Endodermal cell (in vitro differentiated cells): ENCODE data around the gene GSTP1. TPM values are rescaled to one million over a fixed set of nuclear protein-coding genes. Genes with fewer than 3 reads are reported as not detected.

Experiments used
- DNase-seq: peaks from one replicate; pipeline ENCODE4 v3.0.0-alpha.2; 2017
- H3K27ac ChIP-seq: 2 replicates; pipeline ENCODE4 v1.5.1; 2013; ENCODE audit warnings: mild to moderate bottlenecking, low read depth, low read length, moderate library complexity
- H3K27me3 ChIP-seq: 2 replicates; pipeline ENCODE4 v1.6.1; 2013; ENCODE audit warnings: mild to moderate bottlenecking, low read length, moderate library complexity; ENCODE audit not compliant: insufficient read depth, control insufficient read depth, poor library complexity, severe bottlenecking
- H3K36me3 ChIP-seq: 2 replicates; pipeline ENCODE4 v1.7.0; 2013; ENCODE audit warnings: mild to moderate bottlenecking, low read length, moderate library complexity; ENCODE audit not compliant: control insufficient read depth, insufficient read depth
- H3K4me1 ChIP-seq: one replicate; pipeline ENCODE4 v1.7.0; 2013; ENCODE audit warnings: low read length; ENCODE audit not compliant: control insufficient read depth, insufficient read depth
- H3K4me3 ChIP-seq: 2 replicates; pipeline ENCODE4 v1.5.1; 2013; ENCODE audit warnings: mild to moderate bottlenecking, low read length, moderate library complexity
- H3K9ac ChIP-seq: 2 replicates; pipeline ENCODE4 v1.6.1; 2013; ENCODE audit warnings: mild to moderate bottlenecking, low read length, moderate library complexity; ENCODE audit not compliant: poor library complexity, severe bottlenecking; ENCODE audit errors: extremely low read depth
- H3K9me3 ChIP-seq: 2 replicates; pipeline ENCODE4 v1.6.1; 2013; ENCODE audit warnings: mild to moderate bottlenecking, low read length, moderate library complexity; ENCODE audit not compliant: control insufficient read depth
- H3K27ac Mint-ChIP-seq: 2 replicates; pipeline ENCODE4 v1.8.0; 2020; ENCODE audit warnings: mixed read lengths
- H3K27me3 Mint-ChIP-seq: 2 replicates; pipeline ENCODE4 v1.8.0; 2021; ENCODE audit warnings: mild to moderate bottlenecking, mixed read lengths; ENCODE audit not compliant: insufficient read depth
- H3K36me3 Mint-ChIP-seq: 2 replicates; pipeline ENCODE4 v1.8.0; 2020; ENCODE audit warnings: low read depth, mixed read lengths
- H3K4me1 Mint-ChIP-seq: 2 replicates; pipeline ENCODE4 v1.8.0; 2020; ENCODE audit warnings: mixed read lengths
- H3K4me3 Mint-ChIP-seq: 2 replicates; pipeline ENCODE4 v1.8.0; 2020; ENCODE audit warnings: mild to moderate bottlenecking, moderate library complexity, mixed read lengths
- H3K9me3 Mint-ChIP-seq: 2 replicates; pipeline ENCODE4 v1.8.0; 2020; ENCODE audit warnings: mild to moderate bottlenecking, mixed read lengths
- CTCF ChIP-seq: fragments of 200-600 bp; sonication (generic); conservative IDR thresholded peaks from 2 replicates; pipeline ENCODE4 v1.5.0; 2021; ENCODE audit warnings: antibody characterized with exemption, mild to moderate bottlenecking
- WGBS, 2 experiments: methylation state at CpG; one replicate each; pipeline versions ENCODE4 v1.1.5 to v1.1.7; 2013; ENCODE audit warnings: missing lambda C conversion rate in 2 of 2, mixed read lengths in 1 of 2; ENCODE audit not compliant: insufficient coverage in 1 of 2, insufficient read length in 1 of 2; 5-methylcytosine and 5-hydroxymethylcytosine counted together
- total RNA-seq, 2 donors: library from RNA; stranded (reverse); fragmentation: NEBNext Ultra II Directional in 1 of 2; extraction: Animal tissue kit (Norgen Biotek cat#: 25700) in 1 of 2; gene quantifications; 2 replicates in 1 of 2; 3 replicates in 1 of 2; pipeline ENCODE4 v1.2.1, GENCODE V29; 2021

Gene GSTP1
- total RNA-seq, 2 donors from 2014 or later = 1,359 to 1,473 TPM

DNA sequence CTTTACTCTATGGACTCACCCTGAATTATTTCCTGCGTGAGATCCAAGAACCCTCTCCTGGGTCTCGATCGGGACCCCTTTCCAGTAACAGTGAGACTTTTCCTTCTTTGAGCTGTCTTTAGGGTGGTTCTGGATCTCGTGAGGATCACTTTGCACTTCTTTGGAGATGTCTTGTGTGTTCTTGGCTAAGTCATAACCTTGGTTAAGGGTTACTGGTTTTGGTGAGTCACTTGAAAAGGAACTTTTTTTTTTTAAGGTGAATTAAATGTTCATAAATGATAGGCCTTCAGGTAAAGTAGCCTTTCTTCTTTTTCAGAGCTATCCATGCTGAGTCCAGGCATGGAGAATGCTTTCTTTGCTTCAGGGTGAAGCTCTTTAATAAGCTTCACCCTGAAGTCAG is 19.4 kb upstream of the GSTP1 start:
- Histone ChIP-seq H3K27me3 (no peaks in the 10 kb centered on the region), H3K4me1 (no peaks in the 10 kb centered on the region), H3K9ac (no peak overlapping the region), H3K27ac (no peak overlapping the region), H3K9me3 (no peaks in the 10 kb centered on the region), H3K36me3 (no peaks in the 10 kb centered on the region), H3K4me3 (no peak overlapping the region)
- peak; percentile 16 for DNase-seq
- H3K9me3 Mint-ChIP-seq = no peaks in the 10 kb centered on the region
- no peaks in the 10 kb centered on the region for H3K36me3 Mint-ChIP-seq
- no peak for TF ChIP-seq CTCF
- H3K4me3 Mint-ChIP-seq = no peak overlapping the region
- H3K27ac Mint-ChIP-seq = no peak overlapping the region
- WGBS, 2 experiments = 93 to 100% methylated on average over 3 to 4 of the region's 4 CpGs
- peaks cover 1% of the 10 kb centered on the region for H3K27me3 Mint-ChIP-seq
- H3K4me1 Mint-ChIP-seq = peaks cover 8% of the 10 kb centered on the region

DNA sequence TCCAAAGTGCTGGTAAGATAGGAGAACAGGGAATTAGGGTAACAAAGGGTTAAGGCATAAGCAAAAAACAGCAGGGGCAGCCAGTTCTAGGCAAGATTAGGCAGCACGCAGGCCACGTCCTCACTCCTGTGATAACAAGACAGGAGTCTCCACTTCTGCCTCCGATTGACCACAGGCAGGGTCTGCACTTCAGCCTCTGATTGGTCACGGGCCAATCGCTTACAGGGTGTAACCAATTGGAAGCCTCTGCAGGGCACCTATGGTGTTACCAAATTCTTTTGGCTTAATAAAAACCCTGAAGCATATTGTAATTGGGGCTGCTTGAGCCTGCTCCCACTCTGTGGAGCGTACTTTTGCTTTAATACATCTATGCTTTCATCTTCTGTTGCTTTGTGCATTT is 12.2 kb upstream of the GSTP1 start:
- no peak overlapping the region for H3K4me3 Mint-ChIP-seq
- Histone ChIP-seq H3K36me3 (no peaks in the 10 kb centered on the region), H3K4me1 (no peaks in the 10 kb centered on the region), H3K4me3 (no peak overlapping the region), H3K9me3 (no peaks in the 10 kb centered on the region), H3K27ac (no peak overlapping the region), H3K27me3 (no peaks in the 10 kb centered on the region), H3K9ac (no peak overlapping the region)
- H3K4me1 Mint-ChIP-seq = no peaks in the 10 kb centered on the region
- no peak overlapping the region for H3K27ac Mint-ChIP-seq
- 65 to 79% methylated on average over 6 of the region's 6 CpGs for WGBS, 2 experiments
- peaks cover 8% of the 10 kb centered on the region for H3K27me3 Mint-ChIP-seq
- H3K9me3 Mint-ChIP-seq = peaks cover 4% of the 10 kb centered on the region
- no peaks in the 10 kb centered on the region for H3K36me3 Mint-ChIP-seq
- TF ChIP-seq CTCF = no peak
- DNase-seq = peak; percentile 57

DNA sequence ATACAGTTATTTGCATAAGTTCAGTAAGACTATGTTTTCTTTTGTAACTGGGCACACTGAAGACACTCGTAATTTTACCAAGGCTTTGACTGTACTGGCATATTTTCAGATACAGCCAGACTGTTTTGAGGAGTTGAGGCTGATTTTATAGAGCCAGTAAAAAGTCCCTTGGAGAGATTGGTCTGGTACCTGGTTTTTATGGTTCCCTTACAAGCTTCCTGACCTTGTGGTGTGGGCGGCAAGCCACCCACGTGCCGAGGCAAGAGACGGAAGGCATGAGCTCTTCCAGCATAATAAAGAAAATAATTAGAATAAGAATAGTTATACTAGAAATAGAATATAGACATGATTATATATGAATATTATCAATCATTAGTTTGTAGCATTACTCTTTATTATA is 11.3 kb upstream of the GSTP1 start:
- Histone ChIP-seq H3K4me3 (no peak overlapping the region), H3K27ac (no peak overlapping the region), H3K9me3 (no peaks in the 10 kb centered on the region), H3K4me1 (no peaks in the 10 kb centered on the region), H3K36me3 (no peaks in the 10 kb centered on the region), H3K27me3 (no peaks in the 10 kb centered on the region), H3K9ac (no peak overlapping the region)
- no peak overlapping the region for H3K4me3 Mint-ChIP-seq
- no peak overlapping the region for H3K27ac Mint-ChIP-seq
- peaks cover 12% of the 10 kb centered on the region for H3K27me3 Mint-ChIP-seq
- TF ChIP-seq CTCF = no peak
- peaks cover 4% of the 10 kb centered on the region for H3K9me3 Mint-ChIP-seq
- H3K36me3 Mint-ChIP-seq = no peaks in the 10 kb centered on the region
- no peak for DNase-seq
- WGBS, 2 experiments = 47 to 86% methylated on average over 1 to 2 of the region's 5 CpGs
- H3K4me1 Mint-ChIP-seq = no peaks in the 10 kb centered on the region
